DMS53 treated with DMSO at 0.1 percent for 48 hours (cell line): Measurements from ENCODE around the gene ELF4.
"Not testable (repeated sequence)": the region's sequence is repeated elsewhere in the genome, so short reads cannot be mapped to it uniquely, and the experiment has no call there.

Experiments
- DNase-seq: peaks from one replicate; lab custom pipeline; 2025; ENCODE audit not compliant: unreplicated experiment; lab: John Stamatoyannopoulos, UW

ELF4 gene

DNA sequence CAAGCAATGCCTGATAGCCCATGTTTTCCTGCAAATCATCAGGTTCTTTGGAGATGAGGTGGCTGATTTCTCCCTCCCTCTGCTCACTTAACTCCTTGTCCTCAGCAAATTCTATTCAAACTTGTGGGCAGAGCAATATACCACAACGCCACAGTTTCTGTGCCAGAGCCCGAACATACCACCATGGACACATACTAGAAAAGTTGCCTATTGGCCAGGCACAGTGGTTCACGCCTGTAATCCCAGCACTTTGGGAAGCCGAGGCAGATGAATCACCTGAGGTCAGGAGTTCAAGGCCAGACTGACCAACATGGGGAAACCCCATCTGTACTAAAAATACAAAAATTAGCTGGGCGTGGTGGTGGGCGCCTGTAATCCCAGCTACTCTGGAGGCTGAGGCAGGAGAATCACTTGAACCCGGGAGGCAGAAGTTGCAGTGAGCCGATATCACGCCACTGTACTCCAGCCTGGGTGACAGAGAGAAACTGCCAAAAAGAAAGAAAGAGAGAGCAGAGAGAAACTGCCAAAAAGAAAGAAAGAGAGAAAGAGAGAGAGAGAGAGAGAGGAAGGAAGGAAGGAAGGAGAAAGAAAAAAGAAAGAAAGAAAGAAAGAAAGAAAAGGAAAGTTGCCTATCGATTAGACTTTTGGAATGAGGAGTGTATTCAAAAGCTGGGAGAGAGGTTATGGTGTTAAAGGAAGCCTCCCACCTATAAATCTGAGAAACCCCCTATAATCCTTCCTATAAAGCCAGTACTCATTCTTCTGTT is 5.0 kb upstream of the ELF4 start:
- DNase-seq, result not testable (repeated sequence)

DNA sequence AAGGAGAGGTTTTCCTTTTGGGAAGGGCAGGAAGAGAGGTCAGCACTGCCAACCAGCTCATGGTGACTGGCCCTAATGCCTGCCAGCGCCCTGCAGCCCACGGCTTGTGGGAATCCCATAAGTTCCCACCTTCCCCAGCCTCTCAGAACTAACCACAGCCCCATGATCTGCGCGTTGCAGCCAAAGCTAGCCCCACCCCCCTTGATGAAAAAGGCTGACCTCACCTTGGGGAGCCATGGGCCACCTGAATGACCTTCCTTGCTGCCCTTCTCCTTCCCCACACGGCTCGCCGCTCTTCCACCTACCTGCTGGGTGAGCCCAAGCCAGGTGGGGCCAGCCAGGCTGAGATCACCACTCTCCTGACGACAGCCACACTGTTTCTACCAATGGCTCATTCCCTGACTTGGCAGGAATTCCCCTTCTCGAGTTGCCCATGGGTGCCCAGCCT is 3.9 kb upstream of the ELF4 start:
- DNase-seq, result no peak

DNA sequence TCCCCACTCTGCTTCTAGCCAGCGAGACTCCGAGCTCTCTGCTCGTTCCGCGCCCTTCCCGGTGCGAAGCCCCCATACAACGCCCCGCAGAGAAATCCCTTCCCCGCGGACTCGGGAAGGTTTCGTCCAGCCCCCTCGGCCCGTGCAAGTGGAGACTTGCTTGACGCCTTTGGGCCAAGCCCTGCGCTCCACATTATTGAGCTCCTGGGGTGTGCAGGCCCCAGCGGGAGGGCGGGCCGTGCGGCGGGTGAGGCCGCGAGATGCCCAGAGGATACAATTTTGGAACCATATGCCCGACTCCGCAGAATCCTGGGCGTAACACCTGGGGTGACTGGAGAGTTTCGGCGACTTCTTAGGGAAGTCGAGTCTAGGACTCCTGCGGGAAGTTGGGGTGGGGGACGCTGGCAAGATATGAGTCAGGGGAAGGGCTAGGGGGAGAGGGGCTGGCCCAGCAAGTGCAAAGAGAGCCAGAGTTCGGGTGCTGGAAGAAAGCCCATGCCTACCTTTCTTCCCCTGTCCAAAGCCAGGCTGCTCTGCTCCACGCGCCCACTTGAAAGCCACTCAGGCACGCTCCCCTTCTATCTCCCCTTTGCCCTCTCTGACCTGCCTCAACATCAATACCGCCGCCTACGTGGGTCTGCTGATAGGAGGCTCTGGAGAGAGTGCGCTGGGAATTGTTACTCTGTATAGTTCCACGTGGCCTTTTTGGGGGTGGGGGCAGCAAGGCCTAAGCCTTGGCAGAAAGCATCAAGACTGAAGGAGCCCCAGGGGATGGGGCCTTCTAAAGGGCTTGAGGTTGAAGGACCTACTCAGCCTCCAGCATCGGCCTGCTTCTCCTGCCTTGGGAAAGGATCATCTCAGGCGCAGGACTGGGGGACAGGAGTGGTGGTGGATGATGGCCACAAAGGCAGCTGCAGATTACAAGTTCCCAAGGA is 1.2 kb upstream of the ELF4 start:
- DNase-seq, result no peak

GRCh38 chrX:130109429-130110378 is 593 bp downstream of the ELF4 start:
- DNase-seq, result no peak

DNA sequence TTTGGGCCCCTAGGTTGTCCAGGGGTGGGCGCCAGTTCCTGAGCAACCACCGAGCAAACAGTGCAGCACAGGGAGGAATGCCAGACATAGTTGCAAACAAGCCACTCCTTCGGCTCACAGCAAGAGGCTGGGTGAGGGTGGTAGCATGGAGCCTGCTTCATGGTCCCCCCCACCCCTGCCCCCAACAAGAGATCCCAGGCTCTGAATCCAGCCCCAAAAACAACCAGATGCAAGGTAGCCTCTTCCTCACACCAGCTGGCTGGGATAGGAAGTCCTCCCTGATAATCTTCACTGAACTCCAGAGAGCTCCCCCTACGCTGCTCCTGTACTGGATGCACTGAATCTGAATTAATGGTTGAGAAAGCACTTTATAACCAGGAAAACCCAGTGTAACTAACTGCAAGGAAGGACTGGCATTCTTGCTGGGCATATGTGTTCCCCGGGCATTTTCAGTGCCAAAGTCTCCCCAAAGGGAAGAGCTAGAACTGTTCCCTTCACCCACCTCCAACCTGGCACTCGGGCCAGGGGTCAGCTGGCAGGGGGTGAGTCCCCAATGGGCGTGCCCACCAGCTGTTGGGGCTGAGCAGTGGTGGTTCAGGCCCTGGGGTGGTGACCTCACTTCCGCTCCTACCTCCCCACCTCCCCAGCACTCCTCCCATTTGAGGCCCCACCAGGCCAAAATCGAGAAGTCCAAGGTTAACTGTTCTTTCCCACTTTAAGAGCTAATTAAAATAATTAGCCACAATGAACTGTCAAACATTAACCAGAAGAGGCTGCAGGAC is 1.5 kb downstream of the ELF4 start:
- no peak for DNase-seq

- DNase-seq, result no peak
These were observed 4.2 kb downstream of the ELF4 start for GRCh38 chrX:130106071-130106470.

DNA sequence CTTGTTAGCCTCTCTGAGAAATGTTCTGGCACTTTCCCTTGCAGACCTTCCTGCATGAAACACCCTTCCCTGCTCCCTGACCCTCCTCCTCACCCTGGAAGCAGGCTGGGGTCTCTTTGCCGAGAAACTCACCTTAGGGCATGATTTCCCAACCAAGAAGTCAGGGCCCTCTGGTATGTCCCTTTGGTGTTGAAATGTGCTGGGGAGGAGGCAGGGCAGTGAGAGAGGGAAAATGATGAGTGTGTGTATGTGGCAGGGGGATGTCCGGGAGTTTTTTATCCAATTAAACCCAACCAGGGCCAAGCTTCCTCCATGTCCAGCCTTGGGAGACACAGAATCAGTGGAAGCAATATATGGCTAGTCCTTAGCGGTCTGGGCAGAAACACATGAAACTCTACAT is 5.1 kb downstream of the ELF4 start:
- no peak for DNase-seq

- DNase-seq, result no peak
These were observed 6.7 kb downstream of the ELF4 start for GRCh38 chrX:130103605-130104004.

- no peak for DNase-seq
These were observed 10.1 kb downstream of the ELF4 start for GRCh38 chrX:130100180-130100579.

- no peak for DNase-seq
These were observed 12.1 kb downstream of the ELF4 start for GRCh38 chrX:130098210-130098552.

- no peak for DNase-seq
These were observed 12.6 kb downstream of the ELF4 start for GRCh38 chrX:130097507-130098209.

DNA sequence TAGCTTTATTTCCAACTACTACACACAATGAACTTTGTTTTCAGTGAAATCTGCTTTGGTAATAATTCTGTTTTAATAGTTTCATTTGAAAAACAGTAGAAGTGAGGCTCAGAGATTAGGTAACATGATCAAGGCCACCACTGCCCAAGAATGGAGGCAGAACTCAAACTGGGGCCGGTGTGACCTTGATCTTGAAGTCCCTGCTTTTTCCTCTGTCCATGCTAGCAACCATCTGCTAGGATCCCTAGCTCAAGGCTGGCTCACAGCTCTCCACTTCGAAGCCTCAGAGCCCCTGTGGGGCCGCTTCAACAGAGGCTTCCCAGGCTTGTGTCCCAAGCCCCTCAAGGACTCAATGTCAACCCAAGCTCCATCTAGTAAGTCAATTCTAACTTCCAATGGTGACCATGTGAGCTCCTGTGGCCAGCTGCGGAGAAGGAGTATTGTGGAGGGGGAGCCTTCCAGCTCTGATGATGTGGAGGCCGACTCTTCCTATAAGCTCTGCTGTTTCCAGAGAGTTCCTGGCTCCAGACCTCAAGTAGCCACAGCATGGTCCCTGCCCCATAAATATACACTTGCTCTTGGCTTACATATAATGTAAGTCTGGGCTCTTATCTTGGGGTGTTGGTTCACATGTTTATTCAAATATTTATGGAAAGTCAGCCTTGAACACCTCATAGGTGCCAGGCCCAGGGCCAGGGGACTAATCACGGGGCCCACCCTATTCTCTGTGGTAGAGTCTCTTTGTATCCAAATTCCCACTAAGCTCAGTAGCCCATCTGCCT is 14.9 kb downstream of the ELF4 start:
- DNase-seq, result no peak

GRCh38 chrX:130094696-130095095 is 15.6 kb downstream of the ELF4 start:
- no peak for DNase-seq

- no peak for DNase-seq
These were observed 17.0 kb downstream of the ELF4 start for GRCh38 chrX:130093271-130093670.

GRCh38 chrX:130091980-130092522 is 18.2 kb downstream of the ELF4 start:
- DNase-seq, result no peak

DNA sequence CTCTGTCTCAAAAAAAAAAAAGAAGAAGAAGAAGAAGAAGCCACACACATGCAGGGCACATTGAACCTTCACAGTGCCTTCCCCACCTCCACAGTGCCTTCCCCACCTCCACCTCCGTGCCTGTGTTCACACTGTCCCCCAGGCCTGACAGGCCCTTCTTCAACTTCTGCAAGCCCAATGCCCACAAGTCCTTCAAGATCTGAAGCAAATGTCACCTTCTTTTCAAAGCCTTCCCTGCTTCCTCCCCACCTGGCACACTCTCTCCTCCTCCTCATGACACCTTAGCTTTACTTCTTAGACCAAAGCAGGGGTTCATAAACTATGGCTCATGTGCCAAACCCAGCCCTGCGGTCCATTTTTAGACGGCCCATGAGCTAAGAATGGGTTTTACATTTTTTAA is 19.9 kb downstream of the ELF4 start:
- DNase-seq, result no peak

GRCh38 chrX:130086447-130087206 is 23.7 kb downstream of the ELF4 start:
- no peak for DNase-seq
